Renal pelvis (tissue), 4 donors: ENCODE data around the gene SDR9C7. TPM values are rescaled to one million over a fixed set of nuclear protein-coding genes. Genes with fewer than 3 reads are reported as not detected.
A peak's percentile ranks its signal among the peaks of the same experiment; 100 is the strongest.

ENCODE experiments used
- DNase-seq: peaks from one replicate; pipeline ENCODE4 v3.0.0-alpha.2; 2013
- polyA plus RNA-seq, 3 donors: library from polyadenylated mRNA; unstranded; fragments of 120-200 nt; gene quantifications; one replicate each; pipeline ENCODE4 v1.2.1, GENCODE V29; 2013; ENCODE audit not compliant: insufficient read length in 3 of 3

Gene SDR9C7
- polyA plus RNA-seq, 3 donors = 0.07 to 0.21 (median 0.16) TPM

DNA sequence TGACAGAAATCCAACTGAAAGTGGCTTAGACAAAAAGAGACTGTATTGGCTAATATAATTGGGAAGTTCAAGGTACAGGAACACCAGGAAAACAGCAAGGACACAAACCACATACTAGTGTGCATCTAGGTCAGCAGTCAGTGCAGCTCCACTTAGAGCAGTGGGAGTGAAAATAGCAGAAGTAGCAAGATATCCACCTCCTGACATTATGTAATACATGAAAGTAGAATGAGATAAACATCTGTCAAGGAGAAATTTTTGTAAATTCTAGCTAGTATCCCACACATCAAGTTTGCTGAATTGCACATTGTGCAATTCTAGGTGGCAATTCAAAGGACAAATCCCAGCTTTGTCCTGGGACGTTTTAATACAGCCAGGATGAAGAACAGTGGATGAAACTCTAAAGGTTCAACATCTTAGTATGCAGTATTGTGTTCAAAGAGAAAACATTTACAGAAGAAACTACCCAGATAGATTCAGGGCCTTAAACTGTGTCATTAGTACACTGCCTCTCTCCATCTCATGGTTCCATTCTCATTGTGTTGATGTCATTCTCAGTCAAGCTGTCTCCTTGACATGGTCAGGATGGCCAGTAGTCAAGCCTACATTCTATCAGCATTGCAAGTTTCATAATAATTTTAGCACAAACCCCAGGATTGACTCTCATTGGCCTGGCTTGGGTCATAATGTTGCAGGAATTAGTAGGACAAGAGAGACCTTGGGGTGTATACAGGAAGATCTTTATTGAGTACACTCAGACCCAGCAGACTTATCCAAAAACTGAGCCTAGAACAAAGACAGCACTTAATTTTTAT is 56.8 kb downstream of the SDR9C7 start:
- DNase-seq = no peak

DNA sequence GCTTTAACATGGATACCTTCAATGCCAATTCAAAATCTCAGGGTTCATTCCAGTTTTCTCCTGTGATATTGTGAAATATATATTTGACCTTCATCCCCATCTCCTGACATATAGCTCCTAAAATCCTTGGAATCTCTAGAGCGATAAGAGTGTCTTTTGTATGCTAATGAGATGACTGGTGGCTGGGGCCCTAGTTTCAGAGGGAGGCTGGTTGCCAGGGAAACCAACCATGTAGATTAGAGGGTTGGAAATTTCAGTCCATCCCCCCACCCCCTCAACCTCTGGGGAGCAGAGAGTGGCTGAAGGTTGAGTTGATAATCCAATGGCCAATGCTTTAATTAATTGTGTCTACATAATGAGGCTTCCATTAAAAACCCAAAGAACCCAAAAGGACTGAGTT is 59.4 kb downstream of the SDR9C7 start:
- DNase-seq = no peak

- DNase-seq = peak; percentile 24
Measured at GRCh38 chr12:56873382-56873781, 60.8 kb downstream of the SDR9C7 start.

Other genes with a start within 250 kb of the SDR9C7 start
- gene PTGES3, start 246.1 kb downstream of the SDR9C7 start, polyA plus RNA-seq = 100 to 1,000 TPM; 269 to 319 (median 296) TPM
- 1,000 to 10,000 TPM; 1,818 to 2,346 (median 1,950) TPM for gene NACA, start 209.1 kb downstream of the SDR9C7 start, polyA plus RNA-seq
- gene PRIM1, start 182.1 kb downstream of the SDR9C7 start, polyA plus RNA-seq = 10 to 100 TPM; 16.1 to 22.6 (median 19.9) TPM
- 1 to 10 TPM in 2 of 3 donors, under 1 TPM in 1; 0.97 to 1.5 (median 1.1) TPM for gene HSD17B6, start 171.1 kb downstream of the SDR9C7 start, polyA plus RNA-seq
- 1 to 10 TPM in 2 of 3 donors, under 1 TPM in 1; 0.50 to 1.4 (median 1.0) TPM for gene RDH16, start 23.2 kb upstream of the SDR9C7 start, polyA plus RNA-seq
- gene ZBTB39, start 72.1 kb upstream of the SDR9C7 start, polyA plus RNA-seq = 10 to 100 TPM; 12.8 to 14.0 (median 13.8) TPM
- gene TAC3, start 82.1 kb upstream of the SDR9C7 start, polyA plus RNA-seq = 1 to 10 TPM in 2 of 3 donors, under 1 TPM in 1; 0.64 to 2.2 (median 1.1) TPM
- gene MYO1A, start 115.7 kb upstream of the SDR9C7 start, polyA plus RNA-seq = under 1 TPM; 0.14 to 0.25 (median 0.21) TPM
- 10 to 100 TPM; 22.1 to 35.0 (median 27.9) TPM for gene NEMP1, start 144.4 kb upstream of the SDR9C7 start, polyA plus RNA-seq
- 10 to 100 TPM; 47.0 to 53.9 (median 53.8) TPM for gene NAB2, start 154.7 kb upstream of the SDR9C7 start, polyA plus RNA-seq
- gene STAT6, start 177.0 kb upstream of the SDR9C7 start, polyA plus RNA-seq = 100 to 1,000 TPM in 2 of 3 donors, 10 to 100 TPM in 1; 98.8 to 134 (median 127) TPM
- 100 to 1,000 TPM in 1 of 3 donors, 10 to 100 TPM in 2; 70.4 to 103 (median 83.3) TPM for gene LRP1, start 194.1 kb upstream of the SDR9C7 start, polyA plus RNA-seq
- not detected for gene LRP1-AS, start 213.2 kb upstream of the SDR9C7 start, polyA plus RNA-seq